Ascending aorta (tissue), 2 donors: Measurements from ENCODE around the gene ZBTB4. TPM values are rescaled to one million over a fixed set of nuclear protein-coding genes. Genes with fewer than 3 reads are reported as not detected.

Experiments
- DNase-seq, 2 donors: peaks; one replicate each; pipeline ENCODE4 v3.0.0-alpha.2; 2019; ENCODE audit warnings: low spot score in 2 of 2
- H3K27ac ChIP-seq, 2 donors: fragments of 200-600 bp; sonication (generic); one replicate each; pipeline ENCODE4 v1.5.1; 2016 to 2017; ENCODE audit warnings: mild to moderate bottlenecking in 1 of 2
- H3K27me3 ChIP-seq: fragments of 200-600 bp; sonication (generic); one replicate; pipeline ENCODE4 v1.5.1; 2017
- H3K36me3 ChIP-seq, 2 donors: fragments of 200-600 bp; sonication (generic); one replicate each; pipeline ENCODE4 v1.5.1; 2016
- H3K4me1 ChIP-seq, 2 donors: fragments of 200-600 bp; sonication (generic); one replicate each; pipeline ENCODE4 v1.5.1; 2016 to 2017; ENCODE audit warnings: mild to moderate bottlenecking in 1 of 2
- H3K4me3 ChIP-seq, 2 donors: fragments of 200-600 bp; sonication (generic); one replicate each; pipeline ENCODE4 v1.5.1; 2016 to 2017; ENCODE audit warnings: mild to moderate bottlenecking in 1 of 2
- H3K9me3 ChIP-seq, 2 donors: fragments of 200-600 bp; sonication (generic); one replicate each; pipeline ENCODE4 v1.5.1; 2016
- intact Hi-C: fragments of 100-400 bp; cut with DNase I; formaldehyde crosslinking; loops from one replicate; pipeline ENCODE4 v1.15.1; 2023
- total RNA-seq: library from RNA; depleted of rRNA; stranded (reverse); fragments of >200 nt; gene quantifications from one replicate; pipeline ENCODE4 v1.1.0, GENCODE V29; 2016
- TF ChIP-seq, protein P1 (sequence below), 3 experiments: fragments of 200-600 bp in 2 of 3; fragments of 450-650 bp in 1 of 3; sonication (generic) in 2 of 3; IDR thresholded peaks; one replicate each; pipeline ENCODE4 v1.5.1; 2016 to 2019; ENCODE audit warnings: antibody characterized with exemption in 3 of 3, mild to moderate bottlenecking in 1 of 3, moderate library complexity in 1 of 3

Gene ZBTB4
- total RNA-seq, 1 donor from 2014 or later = 67.9 TPM

DNA sequence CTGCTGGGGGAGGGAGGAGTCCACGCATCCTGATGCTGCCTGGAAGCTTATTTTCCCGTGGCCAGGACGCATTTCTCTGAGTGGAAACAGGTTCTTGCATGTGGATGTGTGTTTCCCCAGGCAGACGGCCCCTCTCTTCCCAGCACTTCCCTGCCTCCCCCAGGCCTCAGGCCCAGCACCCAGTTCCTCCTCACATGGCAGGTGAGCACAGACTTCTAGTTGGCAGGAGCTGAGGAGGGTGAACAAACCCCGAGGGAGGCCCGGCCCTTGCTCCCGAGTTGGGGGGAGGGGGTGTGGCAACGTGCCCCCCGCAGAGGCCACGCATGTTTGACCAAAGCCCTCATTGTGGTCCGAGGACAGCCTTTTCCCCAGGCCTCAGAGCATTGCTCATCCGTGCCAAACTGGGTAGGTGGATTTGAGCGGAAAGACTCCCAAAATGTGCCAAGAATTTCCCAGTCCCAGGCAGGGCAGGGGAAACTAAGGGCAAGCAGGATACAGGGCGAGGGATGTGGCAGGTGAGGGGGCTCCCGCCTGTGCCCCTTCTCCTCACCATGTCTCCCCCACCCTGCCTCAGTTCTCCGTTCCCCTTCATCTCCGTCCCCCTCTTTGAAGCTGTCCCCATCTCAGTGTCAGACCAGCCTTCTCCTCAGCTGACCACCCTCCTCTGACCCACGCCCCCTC lies 60.8 kb downstream of the ZBTB4 start:
- no peaks in the 10 kb centered on the region for H3K27me3 ChIP-seq
- H3K4me1 ChIP-seq = no peaks in the 10 kb centered on the region
- H3K9me3 ChIP-seq = no peaks in the 10 kb centered on the region
- H3K4me3 ChIP-seq = no peak overlapping the region
- TF ChIP-seq, protein P1, sequence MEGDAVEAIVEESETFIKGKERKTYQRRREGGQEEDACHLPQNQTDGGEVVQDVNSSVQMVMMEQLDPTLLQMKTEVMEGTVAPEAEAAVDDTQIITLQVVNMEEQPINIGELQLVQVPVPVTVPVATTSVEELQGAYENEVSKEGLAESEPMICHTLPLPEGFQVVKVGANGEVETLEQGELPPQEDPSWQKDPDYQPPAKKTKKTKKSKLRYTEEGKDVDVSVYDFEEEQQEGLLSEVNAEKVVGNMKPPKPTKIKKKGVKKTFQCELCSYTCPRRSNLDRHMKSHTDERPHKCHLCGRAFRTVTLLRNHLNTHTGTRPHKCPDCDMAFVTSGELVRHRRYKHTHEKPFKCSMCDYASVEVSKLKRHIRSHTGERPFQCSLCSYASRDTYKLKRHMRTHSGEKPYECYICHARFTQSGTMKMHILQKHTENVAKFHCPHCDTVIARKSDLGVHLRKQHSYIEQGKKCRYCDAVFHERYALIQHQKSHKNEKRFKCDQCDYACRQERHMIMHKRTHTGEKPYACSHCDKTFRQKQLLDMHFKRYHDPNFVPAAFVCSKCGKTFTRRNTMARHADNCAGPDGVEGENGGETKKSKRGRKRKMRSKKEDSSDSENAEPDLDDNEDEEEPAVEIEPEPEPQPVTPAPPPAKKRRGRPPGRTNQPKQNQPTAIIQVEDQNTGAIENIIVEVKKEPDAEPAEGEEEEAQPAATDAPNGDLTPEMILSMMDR (IDR thresholded peaks at IDR 0.05) = no peak
- no peak overlapping the region for H3K27ac ChIP-seq
- intact Hi-C loops = no loop called here
- peaks cover 10 to 22% of the 10 kb centered on the region in 2 donors for H3K36me3 ChIP-seq
- DNase-seq = no peak

DNA sequence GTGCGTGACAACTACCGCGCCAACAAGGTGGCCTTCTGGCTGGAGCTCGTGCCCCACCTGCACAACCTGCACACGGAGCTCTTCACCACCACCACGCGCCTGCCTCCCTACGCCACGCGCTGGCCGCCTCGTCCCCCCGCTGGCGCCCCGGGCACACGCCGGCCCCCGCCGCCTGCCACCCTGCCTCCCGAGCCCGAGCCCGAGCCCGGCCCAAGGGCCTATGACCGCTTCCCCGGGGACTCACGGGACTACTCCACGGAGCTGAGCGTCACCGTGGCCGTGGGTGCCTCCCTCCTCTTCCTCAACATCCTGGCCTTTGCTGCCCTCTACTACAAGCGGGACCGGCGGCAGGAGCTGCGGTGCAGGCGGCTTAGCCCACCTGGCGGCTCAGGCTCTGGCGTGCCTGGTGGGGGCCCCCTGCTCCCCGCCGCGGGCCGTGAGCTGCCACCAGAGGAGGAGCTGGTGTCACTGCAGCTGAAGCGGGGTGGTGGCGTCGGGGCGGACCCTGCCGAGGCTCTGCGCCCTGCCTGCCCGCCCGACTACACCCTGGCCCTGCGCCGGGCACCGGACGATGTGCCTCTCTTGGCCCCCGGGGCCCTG lies 62.3 kb downstream of the ZBTB4 start:
- DNase-seq = no peak
- intact Hi-C loops = no loop called here
- no peaks in the 10 kb centered on the region for H3K9me3 ChIP-seq
- no peaks in the 10 kb centered on the region for H3K4me1 ChIP-seq
- TF ChIP-seq, protein P1 (IDR thresholded peaks at IDR 0.05) = no peak
- H3K27ac ChIP-seq = no peak overlapping the region
- no peaks in the 10 kb centered on the region for H3K27me3 ChIP-seq
- no peak overlapping the region for H3K4me3 ChIP-seq
- peaks cover 10 to 22% of the 10 kb centered on the region in 2 donors for H3K36me3 ChIP-seq

DNA sequence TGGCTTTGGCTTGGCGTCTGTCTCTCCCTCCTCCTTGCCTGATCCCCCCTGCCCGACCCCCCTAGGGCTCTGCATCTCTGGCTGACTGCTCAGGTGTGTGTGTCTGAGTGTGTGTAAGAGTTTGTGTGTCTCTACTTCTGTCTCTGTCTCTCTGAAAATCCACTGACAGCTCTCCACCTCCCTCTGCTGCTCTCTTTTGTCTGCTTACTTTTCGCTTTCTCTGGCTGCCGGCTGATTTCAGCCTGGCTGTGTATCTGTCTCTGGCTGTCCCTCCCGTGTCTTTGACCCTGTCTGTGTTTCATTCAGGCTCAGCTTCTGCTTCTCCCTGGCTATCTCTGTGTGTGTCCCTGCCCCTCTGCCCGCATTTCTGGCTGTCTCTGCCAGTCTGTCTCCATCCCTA lies 63.1 kb downstream of the ZBTB4 start:
- no peaks in the 10 kb centered on the region for H3K4me1 ChIP-seq
- H3K9me3 ChIP-seq = no peaks in the 10 kb centered on the region
- H3K4me3 ChIP-seq = no peak overlapping the region
- H3K27me3 ChIP-seq = no peaks in the 10 kb centered on the region
- H3K27ac ChIP-seq = no peak overlapping the region
- H3K36me3 ChIP-seq = peaks cover 10 to 22% of the 10 kb centered on the region in 2 donors
- intact Hi-C loops = no loop called here
- TF ChIP-seq, protein P1 (IDR thresholded peaks at IDR 0.05) = no peak
- DNase-seq = no peak

DNA sequence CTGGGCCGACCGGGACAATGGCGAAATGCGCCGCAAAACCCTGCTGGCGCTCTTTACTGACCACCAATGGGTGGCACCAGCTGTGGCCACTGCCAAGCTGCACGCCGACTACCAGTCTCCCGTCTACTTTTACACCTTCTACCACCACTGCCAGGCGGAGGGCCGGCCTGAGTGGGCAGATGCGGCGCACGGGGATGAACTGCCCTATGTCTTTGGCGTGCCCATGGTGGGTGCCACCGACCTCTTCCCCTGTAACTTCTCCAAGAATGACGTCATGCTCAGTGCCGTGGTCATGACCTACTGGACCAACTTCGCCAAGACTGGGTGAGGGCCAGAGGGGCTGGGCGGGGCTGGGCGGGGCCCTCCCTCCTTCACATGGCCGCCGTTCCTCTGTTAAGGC lies 63.6 kb downstream of the ZBTB4 start:
- Histone ChIP-seq H3K27ac (no peak overlapping the region), H3K36me3 (peaks cover 10 to 22% of the 10 kb centered on the region in 2 donors), H3K9me3 (no peaks in the 10 kb centered on the region), H3K4me3 (no peak overlapping the region), H3K27me3 (no peaks in the 10 kb centered on the region), H3K4me1 (no peaks in the 10 kb centered on the region)
- intact Hi-C loops = no loop called here
- DNase-seq = no peak
- TF ChIP-seq, protein P1 (IDR thresholded peaks at IDR 0.05) = no peak

DNA sequence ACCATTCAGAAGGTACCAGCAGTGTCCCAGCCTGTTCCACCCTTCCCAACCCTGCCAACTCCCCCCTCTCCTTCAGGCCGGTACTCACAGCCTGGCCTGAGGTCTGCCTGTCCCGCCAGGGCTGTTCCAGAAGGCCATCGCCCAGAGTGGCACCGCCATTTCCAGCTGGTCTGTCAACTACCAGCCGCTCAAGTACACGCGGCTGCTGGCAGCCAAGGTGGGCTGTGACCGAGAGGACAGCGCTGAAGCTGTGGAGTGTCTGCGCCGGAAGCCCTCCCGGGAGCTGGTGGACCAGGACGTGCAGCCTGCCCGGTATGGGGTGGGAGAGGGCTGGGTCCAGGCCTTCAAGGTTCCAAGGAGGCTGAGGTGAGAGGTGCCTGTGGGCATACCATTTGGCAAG lies 64.6 kb downstream of the ZBTB4 start:
- DNase-seq = no peak

More for the DNA sequence above, 64.6 kb downstream of the ZBTB4 start:
- H3K27ac ChIP-seq = no peak overlapping the region
- no peaks in the 10 kb centered on the region for H3K4me1 ChIP-seq
- no peak overlapping the region for H3K4me3 ChIP-seq
- TF ChIP-seq, protein P1 (IDR thresholded peaks at IDR 0.05) = no peak
- no peaks in the 10 kb centered on the region for H3K9me3 ChIP-seq
- peaks cover 10 to 22% of the 10 kb centered on the region in 2 donors for H3K36me3 ChIP-seq
- intact Hi-C loops = no loop called here
- H3K27me3 ChIP-seq = no peaks in the 10 kb centered on the region
